ENCODE data around the gene EME1. TPM values are rescaled to one million over a fixed set of nuclear protein-coding genes. Genes with fewer than 3 reads are reported as not detected.

EME1 gene
- total and polyA plus RNA-seq, 2 of the 13 experiments (the other 11 are each of a cell fraction or from before 2014, with no cell fraction given) = 20.7 to 24.6 TPM

DNA sequence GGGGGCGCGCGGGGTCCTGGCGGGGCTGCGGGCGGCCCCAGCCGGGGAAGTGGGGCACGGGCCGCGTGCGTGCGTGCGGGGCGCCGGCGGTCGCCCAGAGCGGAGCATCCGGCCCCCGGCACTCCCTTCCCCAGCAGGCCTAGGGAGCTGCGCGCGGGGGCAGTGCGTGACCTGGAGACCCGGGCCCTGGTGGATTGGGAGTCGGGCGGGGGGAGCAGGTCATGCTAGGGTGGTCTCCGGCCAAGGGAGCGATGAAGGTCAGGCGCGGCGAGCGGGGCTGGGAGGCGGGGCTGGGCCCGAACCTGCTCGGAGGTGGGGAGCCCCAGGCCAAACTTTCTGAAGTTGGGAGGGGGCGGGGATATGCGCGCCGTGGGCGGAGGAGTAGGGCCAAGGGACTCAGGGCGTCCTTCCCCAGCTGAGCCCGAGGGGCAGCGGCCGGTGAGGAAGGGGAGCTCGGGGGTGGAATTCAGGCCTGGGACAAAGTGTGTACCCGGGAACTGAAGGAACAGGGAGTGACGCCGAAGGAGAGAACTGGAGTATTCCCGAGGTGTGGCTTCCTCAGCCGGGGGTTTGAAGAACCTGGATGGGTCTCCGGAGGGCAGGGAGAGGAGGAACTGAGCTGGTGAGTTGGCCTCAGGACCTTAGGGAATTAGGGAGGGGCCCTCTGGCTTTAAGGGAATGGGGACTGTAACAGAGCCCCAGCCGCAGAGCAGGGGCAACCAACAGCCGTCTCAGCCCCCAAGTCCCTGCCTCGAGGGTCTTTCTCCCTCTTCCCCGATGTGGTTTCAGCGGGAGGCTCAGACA lies 26.5 kb upstream of the EME1 start (continued):
- TF ChIP-seq ZNF768 (CRISPR knock-in tag; IDR thresholded peaks at IDR 0.05) (peak; percentile 36; the same call in 1 of the 2 replicates), ZNF607 (CRISPR knock-in tag; IDR thresholded peaks at IDR 0.05; ENCODE audit: borderline replicate concordance) (no peak), ZNF644 (CRISPR knock-in tag; IDR thresholded peaks at IDR 0.05; ENCODE audit: low read depth) (no peak), HIVEP1 (CRISPR knock-in tag; IDR thresholded peaks at IDR 0.05) (peak; percentile 63; the same call in 1 of the 2 replicates), ZNF781 (CRISPR knock-in tag; IDR thresholded peaks at IDR 0.05; ENCODE audit: borderline replicate concordance, not compliant biosample characterization) (peak; percentile 37), NFKBIZ (CRISPR knock-in tag; IDR thresholded peaks at IDR 0.05) (0 out of 2 replicates have a peak, but pooled peaks have one; percentile 60), ELF3 (CRISPR knock-in tag; IDR thresholded peaks at IDR 0.05) (0 out of 2 replicates have a peak, but pooled peaks have one; percentile 10), ZNF839 (CRISPR knock-in tag; IDR thresholded peaks at IDR 0.05; ENCODE audit: borderline replicate concordance) (0 out of 2 replicates have a peak, but pooled peaks have one; percentile 38), HOXA5 (CRISPR knock-in tag; IDR thresholded peaks at IDR 0.05) (peak; percentile 13; the same call in 1 of the 2 replicates), HNF4A (CRISPR knock-in tag; IDR thresholded peaks at IDR 0.05) (0 out of 2 replicates have a peak, but pooled peaks have one; percentile 6), HDAC1 (CRISPR knock-in tag; IDR thresholded peaks at IDR 0.05) (peak; percentile 72; the same call in 1 of the 2 replicates), YEATS2 (CRISPR knock-in tag; IDR thresholded peaks at IDR 0.05; ENCODE audit: borderline replicate concordance) (0 out of 2 replicates have a peak, but pooled peaks have one; percentile 51), ZNF3 (CRISPR knock-in tag; IDR thresholded peaks at IDR 0.05) (0 out of 2 replicates have a peak, but pooled peaks have one; percentile 23), RFXANK (CRISPR knock-in tag; IDR thresholded peaks at IDR 0.05) (no peak), ZFX (CRISPR knock-in tag; IDR thresholded peaks at IDR 0.05; ENCODE audit: low read depth) (peak; percentile 80), ZNF138 (CRISPR knock-in tag; IDR thresholded peaks at IDR 0.05; ENCODE audit: low read depth) (peak; percentile 9; the same call in 1 of the 2 replicates), ZNF558 (CRISPR knock-in tag; IDR thresholded peaks at IDR 0.05; ENCODE audit: borderline replicate concordance) (0 out of 2 replicates have a peak, but pooled peaks have one; percentile 7), RBFOX2 (IDR thresholded peaks at IDR 0.05; ENCODE audit: low read depth, low read length) (0 out of 2 replicates have a peak, but pooled peaks have one; percentile 49)
- TF ChIP-seq, protein P1, sequence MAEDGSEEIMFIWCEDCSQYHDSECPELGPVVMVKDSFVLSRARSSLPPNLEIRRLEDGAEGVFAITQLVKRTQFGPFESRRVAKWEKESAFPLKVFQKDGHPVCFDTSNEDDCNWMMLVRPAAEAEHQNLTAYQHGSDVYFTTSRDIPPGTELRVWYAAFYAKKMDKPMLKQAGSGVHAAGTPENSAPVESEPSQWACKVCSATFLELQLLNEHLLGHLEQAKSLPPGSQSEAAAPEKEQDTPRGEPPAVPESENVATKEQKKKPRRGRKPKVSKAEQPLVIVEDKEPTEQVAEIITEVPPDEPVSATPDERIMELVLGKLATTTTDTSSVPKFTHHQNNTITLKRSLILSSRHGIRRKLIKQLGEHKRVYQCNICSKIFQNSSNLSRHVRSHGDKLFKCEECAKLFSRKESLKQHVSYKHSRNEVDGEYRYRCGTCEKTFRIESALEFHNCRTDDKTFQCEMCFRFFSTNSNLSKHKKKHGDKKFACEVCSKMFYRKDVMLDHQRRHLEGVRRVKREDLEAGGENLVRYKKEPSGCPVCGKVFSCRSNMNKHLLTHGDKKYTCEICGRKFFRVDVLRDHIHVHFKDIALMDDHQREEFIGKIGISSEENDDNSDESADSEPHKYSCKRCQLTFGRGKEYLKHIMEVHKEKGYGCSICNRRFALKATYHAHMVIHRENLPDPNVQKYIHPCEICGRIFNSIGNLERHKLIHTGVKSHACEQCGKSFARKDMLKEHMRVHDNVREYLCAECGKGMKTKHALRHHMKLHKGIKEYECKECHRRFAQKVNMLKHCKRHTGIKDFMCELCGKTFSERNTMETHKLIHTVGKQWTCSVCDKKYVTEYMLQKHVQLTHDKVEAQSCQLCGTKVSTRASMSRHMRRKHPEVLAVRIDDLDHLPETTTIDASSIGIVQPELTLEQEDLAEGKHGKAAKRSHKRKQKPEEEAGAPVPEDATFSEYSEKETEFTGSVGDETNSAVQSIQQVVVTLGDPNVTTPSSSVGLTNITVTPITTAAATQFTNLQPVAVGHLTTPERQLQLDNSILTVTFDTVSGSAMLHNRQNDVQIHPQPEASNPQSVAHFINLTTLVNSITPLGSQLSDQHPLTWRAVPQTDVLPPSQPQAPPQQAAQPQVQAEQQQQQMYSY (CRISPR knock-in tag; IDR thresholded peaks at IDR 0.05) = no peak
- TF ChIP-seq, protein P2, sequence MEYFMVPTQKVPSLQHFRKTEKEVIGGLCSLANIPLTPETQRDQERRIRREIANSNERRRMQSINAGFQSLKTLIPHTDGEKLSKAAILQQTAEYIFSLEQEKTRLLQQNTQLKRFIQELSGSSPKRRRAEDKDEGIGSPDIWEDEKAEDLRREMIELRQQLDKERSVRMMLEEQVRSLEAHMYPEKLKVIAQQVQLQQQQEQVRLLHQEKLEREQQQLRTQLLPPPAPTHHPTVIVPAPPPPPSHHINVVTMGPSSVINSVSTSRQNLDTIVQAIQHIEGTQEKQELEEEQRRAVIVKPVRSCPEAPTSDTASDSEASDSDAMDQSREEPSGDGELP (IDR thresholded peaks at IDR 0.05; ENCODE audit: borderline replicate concordance, low read depth) = peak; percentile 59; the same call in 1 of the 2 replicates
- TF ChIP-seq, protein P3, sequence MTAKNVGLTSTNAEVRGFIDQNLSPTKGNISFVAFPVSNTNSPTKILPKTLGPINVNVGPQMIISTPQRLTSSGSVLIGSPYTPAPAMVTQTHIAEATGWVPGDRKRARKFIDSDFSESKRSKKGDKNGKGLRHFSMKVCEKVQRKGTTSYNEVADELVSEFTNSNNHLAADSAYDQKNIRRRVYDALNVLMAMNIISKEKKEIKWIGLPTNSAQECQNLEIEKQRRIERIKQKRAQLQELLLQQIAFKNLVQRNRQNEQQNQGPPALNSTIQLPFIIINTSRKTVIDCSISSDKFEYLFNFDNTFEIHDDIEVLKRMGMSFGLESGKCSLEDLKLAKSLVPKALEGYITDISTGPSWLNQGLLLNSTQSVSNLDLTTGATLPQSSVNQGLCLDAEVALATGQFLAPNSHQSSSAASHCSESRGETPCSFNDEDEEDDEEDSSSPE (CRISPR knock-in tag; IDR thresholded peaks at IDR 0.05) = peak; percentile 50; the same call in 1 of the 2 replicates
- TF ChIP-seq, protein P4, sequence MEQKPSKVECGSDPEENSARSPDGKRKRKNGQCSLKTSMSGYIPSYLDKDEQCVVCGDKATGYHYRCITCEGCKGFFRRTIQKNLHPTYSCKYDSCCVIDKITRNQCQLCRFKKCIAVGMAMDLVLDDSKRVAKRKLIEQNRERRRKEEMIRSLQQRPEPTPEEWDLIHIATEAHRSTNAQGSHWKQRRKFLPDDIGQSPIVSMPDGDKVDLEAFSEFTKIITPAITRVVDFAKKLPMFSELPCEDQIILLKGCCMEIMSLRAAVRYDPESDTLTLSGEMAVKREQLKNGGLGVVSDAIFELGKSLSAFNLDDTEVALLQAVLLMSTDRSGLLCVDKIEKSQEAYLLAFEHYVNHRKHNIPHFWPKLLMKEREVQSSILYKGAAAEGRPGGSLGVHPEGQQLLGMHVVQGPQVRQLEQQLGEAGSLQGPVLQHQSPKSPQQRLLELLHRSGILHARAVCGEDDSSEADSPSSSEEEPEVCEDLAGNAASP (CRISPR knock-in tag; IDR thresholded peaks at IDR 0.05; ENCODE audit: borderline replicate concordance) = peak; percentile 28; the same call in 1 of the 2 replicates
